Measurements from ENCODE around the gene SLCO4A1.
A peak's percentile ranks its signal among the peaks of the same experiment; 100 is the strongest.

SLCO4A1 gene

GRCh38 chr20:62638055-62638570 lies 4.2 kb upstream of the SLCO4A1 start:
- DNase-seq: no peak

DNA sequence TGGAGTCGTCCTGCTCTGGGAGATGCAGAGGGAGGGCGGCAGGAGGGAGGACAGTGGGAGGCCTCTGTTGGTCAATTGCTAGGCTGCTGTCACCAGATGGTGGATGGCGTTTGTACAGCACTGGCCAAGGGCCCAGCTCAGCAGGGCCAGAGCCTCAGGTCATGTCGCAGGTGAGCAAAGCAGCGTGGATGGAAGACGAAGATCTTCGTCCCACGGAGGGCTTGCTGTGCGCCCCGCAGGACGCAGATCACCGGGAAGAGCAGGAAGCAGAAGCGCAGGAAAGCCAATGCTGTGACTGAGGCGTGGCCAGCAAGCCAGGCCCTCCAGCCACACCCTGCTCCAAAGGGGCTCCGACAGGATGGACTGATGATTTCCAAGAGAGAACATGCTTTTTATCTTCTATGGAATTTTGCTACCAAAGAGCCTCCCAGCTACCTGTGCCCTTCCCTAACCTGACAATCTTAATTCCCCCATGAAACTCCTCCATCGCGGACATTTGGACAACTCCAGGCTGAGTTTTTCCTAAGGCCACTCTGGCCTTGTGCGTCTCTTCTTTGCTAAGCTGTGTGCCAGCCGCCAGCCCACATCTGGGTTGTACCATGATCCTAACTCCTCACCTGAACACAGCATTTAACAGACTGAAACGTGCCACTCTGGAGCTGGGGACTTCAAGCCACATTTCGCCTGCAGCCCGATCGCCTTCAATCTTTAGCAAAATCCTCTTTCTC lies 3.5 kb upstream of the SLCO4A1 start:
- DNase-seq: no peak

GRCh38 chr20:62639765-62640164 lies 2.5 kb upstream of the SLCO4A1 start:
- no peak for DNase-seq

DNA sequence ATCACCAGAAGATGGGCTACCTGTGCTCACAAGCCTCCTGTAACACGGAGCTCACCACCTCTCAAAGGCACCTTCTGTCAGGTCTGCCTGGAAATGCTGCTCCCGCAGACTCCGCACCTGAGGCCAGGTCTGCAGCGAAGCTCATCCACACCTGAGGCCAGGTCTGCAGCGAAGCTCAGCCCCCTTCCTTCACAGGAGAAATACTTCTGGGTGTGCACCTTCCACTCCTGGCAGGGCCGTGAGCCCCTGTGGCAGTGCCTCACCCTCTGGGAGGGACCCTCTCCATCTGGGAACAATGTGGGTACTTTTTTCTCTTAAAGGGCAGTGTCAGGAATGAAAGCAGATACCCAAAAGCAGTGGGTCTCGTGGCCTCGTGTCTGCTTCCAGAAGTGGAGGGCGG lies 1.4 kb upstream of the SLCO4A1 start:
- DNase-seq: no peak

- no peak for DNase-seq
Measured at GRCh38 chr20:62641321-62642050, 817 bp upstream of the SLCO4A1 start.

DNA sequence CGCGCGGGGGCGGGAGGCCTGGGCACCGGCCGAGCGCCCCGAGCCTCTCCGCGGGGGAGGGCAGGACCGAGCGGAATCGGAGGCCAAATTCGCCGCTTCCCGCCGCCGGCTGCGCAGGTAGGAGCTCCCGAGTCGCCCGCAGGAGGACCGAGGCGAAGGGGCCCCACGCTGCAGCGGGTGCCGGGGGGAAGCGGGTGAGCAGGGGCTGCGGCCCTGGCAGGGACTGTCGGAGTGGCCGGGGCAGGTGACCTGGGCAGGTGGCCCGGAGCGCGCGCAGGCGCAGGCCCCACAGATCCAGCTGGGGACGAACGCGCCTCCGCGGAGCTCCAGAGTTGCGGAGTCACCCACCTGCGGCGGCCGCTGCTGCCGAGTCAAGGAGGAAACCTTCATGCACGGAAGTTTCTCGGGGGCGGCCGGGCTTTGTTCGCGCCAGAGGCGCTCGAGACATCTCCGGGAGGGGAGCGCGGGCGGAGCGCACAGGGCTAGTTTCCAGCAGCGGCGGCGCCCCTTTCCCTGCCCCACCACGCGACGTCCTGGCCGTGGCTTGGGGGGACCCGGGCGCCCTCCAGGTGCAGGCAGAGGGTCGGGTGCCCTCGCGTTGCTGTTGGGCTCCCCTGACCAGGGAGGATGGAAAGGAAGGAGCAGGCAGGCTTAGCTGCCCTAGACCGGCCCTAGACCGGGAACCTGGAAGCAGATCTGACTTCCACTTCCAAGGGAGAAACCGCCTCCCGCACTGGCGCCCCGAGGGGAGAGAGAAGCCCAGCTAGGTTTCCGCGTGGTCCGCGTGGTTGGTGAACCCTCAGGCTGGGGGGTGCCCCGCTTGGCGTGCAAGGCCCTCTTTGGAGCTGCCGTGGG lies 590 bp downstream of the SLCO4A1 start:
- peak; percentile 50 for DNase-seq

- DNase-seq: no peak
Measured at GRCh38 chr20:62643521-62644043, 1.3 kb downstream of the SLCO4A1 start.

- DNase-seq: no peak
Measured at GRCh38 chr20:62644044-62644795, 1.9 kb downstream of the SLCO4A1 start.

- no peak for DNase-seq
Measured at GRCh38 chr20:62644802-62645496, 2.6 kb downstream of the SLCO4A1 start.

DNA sequence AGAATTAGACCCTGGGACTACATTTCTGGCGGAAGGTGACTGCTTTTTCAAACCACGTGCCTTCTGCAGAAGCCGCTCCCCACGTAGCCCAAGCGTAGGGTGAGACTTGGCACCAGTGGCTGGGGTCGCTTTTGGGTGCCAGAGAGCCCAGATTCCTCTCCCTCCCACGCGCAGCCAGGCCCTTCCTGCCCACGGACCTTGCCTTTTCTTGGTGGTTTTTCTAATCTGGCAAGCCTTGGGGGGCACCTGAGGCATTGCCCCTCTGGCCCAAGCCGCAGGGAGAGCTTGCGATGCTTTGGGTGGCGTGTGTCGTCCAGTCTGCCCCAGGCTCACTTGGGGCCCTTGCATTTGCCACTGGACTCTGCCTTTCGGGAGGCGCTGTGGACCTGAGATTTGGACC lies 3.3 kb downstream of the SLCO4A1 start:
- DNase-seq: no peak

DNA sequence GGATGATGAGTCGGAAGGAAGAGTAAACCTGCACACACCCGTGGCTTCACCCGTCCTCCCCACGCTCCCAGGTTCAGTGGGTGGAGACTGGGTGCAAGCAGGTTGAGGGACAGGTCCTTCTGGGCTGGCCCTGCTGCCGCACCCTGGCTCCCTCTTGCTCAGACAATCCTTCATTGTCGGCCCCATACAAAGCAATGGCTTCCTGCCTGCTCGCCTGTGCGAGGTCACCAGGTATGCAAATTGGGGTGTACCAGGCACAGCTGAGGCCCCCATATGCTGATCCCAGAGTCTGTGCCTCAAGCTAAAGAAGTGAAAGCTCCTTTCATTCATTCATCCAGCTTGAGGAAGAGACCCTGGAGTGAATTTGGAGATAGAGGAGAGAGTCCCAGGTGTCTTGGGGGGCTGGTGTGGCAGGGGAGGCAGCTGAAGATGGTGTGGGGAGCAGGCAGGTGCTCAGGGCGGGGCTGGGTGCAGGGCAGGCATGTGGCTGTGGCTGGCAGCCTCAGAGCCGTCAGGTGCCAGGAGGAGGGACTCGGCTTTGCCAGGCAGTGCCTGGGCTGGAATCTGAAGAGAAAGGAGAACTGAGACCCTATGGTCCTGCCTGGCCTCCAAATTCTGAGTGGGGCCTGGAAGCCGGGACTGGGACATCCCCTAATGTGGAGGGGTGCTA lies 4.7 kb downstream of the SLCO4A1 start:
- DNase-seq: no peak

DNA sequence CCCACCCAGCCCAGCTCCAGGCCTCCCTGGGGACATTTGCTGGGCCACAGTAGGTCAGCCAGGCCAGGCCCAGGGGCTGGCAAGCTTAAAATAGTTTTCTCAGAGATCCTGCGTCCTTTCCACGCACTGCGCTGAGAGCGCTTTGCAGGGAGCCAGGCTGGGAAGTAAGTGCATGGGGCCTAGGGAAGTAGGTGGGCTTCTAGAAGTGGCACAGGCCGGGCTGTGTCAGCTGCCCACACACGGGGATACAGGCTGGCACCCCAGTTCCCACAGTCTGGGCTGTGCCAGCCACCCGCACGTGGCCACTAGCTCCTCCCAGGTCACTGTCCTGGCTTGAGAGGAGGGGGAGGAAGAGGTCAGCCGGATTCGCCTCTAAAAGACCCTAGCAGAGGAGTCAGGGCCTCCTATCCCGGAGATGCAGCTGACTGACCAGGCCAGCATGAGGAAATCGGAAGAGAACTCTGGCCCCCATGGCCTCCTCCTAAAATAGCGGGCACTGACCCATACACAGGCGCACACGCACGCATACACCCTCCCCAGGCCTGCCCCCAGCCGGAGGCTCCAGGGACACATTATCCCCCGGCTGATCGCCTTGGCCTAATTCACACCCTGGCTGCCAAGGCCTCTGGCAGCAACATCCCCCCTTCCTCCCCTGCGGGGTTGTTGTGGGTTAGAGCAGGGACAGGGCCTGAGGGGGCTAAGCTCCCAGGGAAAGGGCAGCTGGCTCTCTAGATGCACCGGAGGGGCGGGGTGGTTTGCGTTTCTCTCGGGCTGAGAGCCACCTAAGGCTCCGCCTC lies 5.4 kb downstream of the SLCO4A1 start:
- DNase-seq: no peak

DNA sequence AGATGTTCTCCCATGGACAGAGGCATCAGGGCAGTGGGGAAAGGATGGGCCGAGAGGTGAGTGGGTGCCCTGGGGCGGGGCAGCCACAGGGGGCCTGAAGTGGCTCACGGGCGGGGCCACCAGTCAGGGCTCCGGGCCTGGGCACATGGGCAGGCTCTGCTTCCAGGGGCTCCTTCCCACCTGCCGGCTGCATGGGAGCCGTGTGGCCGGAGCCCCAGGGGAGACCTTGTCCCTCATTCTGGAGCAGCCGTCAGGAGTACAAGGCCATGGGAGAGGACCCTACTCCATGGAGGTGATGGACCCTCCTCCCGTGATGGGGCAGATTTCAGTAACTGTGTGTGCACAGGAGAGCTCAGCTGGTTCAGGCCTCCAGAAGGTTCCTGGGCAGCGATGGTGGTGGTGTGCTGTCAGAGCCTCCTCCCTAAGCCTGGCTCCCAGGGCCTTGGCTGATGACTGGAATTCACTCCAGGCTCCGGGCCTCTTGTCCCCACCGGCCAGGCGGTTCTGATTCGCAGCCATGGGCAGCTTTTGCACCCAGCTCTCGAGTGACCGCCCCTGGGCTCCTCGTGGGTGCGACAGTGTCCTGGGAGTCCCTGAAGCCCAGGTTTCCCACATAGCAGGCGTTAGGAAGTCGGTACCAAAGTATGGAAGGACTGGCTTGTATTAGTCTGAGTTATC lies 6.2 kb downstream of the SLCO4A1 start:
- DNase-seq: no peak

DNA sequence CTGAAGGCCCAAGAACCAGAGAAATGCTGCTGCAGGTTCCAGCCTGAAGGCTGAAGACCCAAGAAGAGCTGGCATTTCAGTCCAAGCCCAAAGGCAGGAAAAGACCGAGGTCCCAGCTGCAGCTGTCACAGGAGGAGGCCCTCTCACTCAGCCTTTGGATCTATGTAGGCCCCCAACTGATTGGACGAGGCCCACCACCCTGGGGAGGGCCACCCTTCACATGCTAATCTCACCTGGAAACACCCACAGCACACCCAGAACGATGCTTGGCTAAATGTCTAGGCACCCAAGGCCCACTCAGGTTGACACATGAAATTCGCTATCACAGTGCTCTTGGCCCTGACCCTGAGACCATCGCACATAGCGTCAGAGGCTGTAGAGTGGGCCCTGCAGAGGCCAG lies 6.8 kb downstream of the SLCO4A1 start:
- DNase-seq: no peak

DNA sequence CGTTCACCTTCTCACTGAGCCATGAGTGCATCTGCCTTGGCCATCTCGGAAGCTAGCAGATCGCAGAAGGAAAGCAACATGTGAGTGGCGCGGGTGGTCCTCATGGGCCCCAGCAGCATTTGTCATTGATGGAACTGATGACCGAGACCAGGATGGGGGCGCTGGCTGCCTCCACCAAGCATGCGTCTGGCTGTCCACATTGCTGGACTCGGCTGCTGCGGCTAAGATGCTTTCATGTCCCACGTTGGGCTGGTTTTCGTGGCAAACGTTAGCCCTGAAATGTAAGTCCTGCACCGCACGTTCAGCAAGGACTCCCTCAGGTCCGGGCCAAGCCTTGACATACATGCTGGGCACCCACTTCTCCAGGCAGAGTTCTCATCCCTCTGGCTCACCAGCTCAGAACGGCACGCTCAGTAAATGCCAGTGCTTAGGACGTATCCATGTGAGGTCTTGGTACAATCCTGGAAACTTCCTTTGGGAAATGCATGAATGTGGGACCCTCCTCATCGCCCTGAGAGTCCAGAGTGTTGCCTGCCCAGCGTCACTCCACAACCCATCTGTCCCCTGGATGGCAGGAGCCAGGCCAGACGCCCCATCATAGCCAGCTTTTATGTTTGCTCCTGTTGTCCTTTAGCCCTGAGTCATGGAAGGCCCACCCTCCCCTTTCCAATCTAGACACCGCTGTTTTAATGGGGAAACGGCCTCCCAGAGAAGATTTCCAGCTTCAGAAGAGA lies 8.4 kb downstream of the SLCO4A1 start:
- DNase-seq: no peak

- DNase-seq: peak; percentile 90
Measured at GRCh38 chr20:62651285-62652021, 9.2 kb downstream of the SLCO4A1 start.

DNA sequence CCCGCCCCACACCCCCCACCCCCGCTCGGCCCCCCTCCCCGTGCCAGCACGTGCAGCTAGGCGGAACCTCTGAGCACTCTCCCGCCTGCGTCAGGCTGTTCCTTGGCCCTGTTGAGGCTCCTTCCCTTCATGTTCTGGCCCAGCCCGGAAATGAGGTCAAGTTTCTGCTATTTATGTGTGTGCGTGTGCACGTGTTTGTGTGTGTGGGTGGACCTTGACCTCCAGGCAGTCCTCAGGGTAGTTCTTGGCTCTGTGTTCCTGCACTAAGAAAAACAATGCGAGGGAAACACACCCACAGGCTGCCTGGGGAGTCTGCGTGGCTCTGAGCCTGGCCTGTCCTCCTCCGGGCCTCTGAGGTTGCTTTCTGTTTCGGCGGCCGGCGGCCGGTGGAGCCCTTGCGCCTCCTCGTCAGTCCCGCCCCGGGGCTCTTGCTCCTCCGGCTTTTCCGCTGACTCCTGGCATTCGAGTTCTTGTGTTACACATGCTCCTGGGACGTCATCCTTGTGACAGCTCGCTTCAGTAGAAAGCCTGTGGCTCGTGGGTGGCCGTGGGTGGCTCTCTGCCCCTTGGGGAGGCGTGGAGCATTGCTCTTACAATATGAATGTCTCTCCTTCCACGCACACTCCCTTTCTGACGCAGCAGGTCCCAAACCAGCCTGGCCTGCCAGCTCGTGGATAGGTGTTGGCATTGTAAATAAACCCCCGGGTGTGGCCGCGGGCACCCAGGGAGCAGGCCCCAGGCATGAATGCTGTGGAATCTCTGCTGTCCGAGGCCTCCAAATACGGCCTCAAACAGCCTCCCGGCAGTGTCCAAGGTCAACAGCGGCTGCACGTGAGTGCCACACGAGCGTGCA lies 10.0 kb downstream of the SLCO4A1 start:
- peak; percentile 80 for DNase-seq
